ENCODE results near the gene AOC3.
"Not testable (repeated sequence)": the region's sequence is repeated elsewhere in the genome, so short reads cannot be mapped to it uniquely, and the experiment has no call there.

Gene AOC3

DNA sequence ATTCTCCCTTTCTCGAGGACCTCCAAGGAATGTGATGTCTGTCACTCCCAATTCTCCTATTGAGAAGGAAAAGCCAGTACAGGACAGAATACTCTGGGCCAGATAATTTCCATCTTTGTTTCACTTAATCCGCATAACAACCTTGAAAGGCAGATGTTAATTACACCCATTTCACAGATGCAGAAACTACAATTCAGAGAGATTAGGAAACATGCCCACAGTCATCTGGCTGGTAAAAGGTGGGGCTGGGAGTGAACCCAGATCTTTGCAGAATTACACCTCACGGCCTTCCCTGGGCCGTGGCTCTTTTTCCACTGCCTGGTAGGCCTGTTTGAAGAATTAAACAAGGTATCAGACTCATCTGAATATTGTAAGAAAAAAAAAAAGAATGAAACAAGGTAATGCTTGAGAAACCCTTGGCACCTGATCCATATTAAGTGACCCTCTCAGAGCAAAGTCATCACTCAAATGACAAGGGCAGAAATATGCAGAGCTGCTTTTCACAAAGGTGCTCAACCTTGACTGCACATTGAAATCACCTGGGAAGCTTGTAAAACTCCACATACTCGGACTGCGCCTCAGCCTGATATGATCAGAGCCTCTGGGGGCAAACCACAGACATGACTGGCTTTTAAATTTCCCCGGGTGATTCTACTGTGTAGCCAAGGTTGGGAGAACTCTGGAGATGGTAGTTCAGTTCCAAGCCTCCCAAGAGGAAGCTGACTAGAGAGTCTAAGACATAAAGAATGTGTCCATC is 33.0 kb downstream of the AOC3 start:
- Histone ChIP-seq H3K4me1 (ENCODE audit: insufficient read depth, low read length) (no peaks in the 10 kb centered on the region), H3K4me3 (ENCODE audit: low read length) (no peak overlapping the region), H3K27ac (ENCODE audit: low read length) (no peak overlapping the region), H3K27me3 (ENCODE audit: insufficient read depth, low read length) (peaks cover 12% of the 10 kb centered on the region; the same call in 1 of the 2 replicates), H3K9ac (ENCODE audit: low read depth, low read length) (no peak overlapping the region), H3K36me3 (ENCODE audit: insufficient read depth, low read depth, low read length) (no peaks in the 10 kb centered on the region), H3K9me3 (ENCODE audit: insufficient read depth, low read depth, low read length) (no peaks in the 10 kb centered on the region)

GRCh38 chr17:42885806-42886205 is 34.8 kb downstream of the AOC3 start:
- H3K27me3 ChIP-seq (ENCODE audit: insufficient read depth, low read length); H3K9me3 ChIP-seq (ENCODE audit: insufficient read depth, low read depth, low read length); H3K9ac ChIP-seq (ENCODE audit: low read depth, low read length); H3K4me1 ChIP-seq (ENCODE audit: insufficient read depth, low read length); H3K27ac ChIP-seq (ENCODE audit: low read length); H3K4me3 ChIP-seq (ENCODE audit: low read length); H3K36me3 ChIP-seq (ENCODE audit: insufficient read depth, low read depth, low read length): not testable (repeated sequence)

GRCh38 chr17:42886283-42887176 is 35.5 kb downstream of the AOC3 start:
- Histone ChIP-seq H3K4me3 (ENCODE audit: low read length) (no peak overlapping the region), H3K36me3 (ENCODE audit: insufficient read depth, low read depth, low read length) (no peaks in the 10 kb centered on the region), H3K9ac (ENCODE audit: low read depth, low read length) (no peak overlapping the region), H3K27me3 (ENCODE audit: insufficient read depth, low read length) (no peaks in the 10 kb centered on the region), H3K4me1 (ENCODE audit: insufficient read depth, low read length) (no peaks in the 10 kb centered on the region), H3K27ac (ENCODE audit: low read length) (no peak overlapping the region), H3K9me3 (ENCODE audit: insufficient read depth, low read depth, low read length) (no peaks in the 10 kb centered on the region)

GRCh38 chr17:42889809-42890208 is 38.8 kb downstream of the AOC3 start:
- H3K4me1 ChIP-seq (ENCODE audit: insufficient read depth, low read length) = peaks cover 4% of the 10 kb centered on the region; the same call in 1 of the 2 replicates
- H3K27me3 ChIP-seq (ENCODE audit: insufficient read depth, low read length) = no peaks in the 10 kb centered on the region
- no peaks in the 10 kb centered on the region for H3K36me3 ChIP-seq (ENCODE audit: insufficient read depth, low read depth, low read length)
- no peaks in the 10 kb centered on the region for H3K9me3 ChIP-seq (ENCODE audit: insufficient read depth, low read depth, low read length)
- no peak overlapping the region for H3K9ac ChIP-seq (ENCODE audit: low read depth, low read length)
- no peak overlapping the region for H3K4me3 ChIP-seq (ENCODE audit: low read length)
- H3K27ac ChIP-seq (ENCODE audit: low read length) = no peak overlapping the region

- no peaks in the 10 kb centered on the region for H3K9me3 ChIP-seq (ENCODE audit: insufficient read depth, low read depth, low read length)
- H3K9ac ChIP-seq (ENCODE audit: low read depth, low read length) = peak overlapping the region; percentile 35; the same call in 1 of the 2 replicates
- no peaks in the 10 kb centered on the region for H3K27me3 ChIP-seq (ENCODE audit: insufficient read depth, low read length)
- no peaks in the 10 kb centered on the region for H3K36me3 ChIP-seq (ENCODE audit: insufficient read depth, low read depth, low read length)
- peaks cover 4% of the 10 kb centered on the region; the same call in 1 of the 2 replicates for H3K4me1 ChIP-seq (ENCODE audit: insufficient read depth, low read length)
- no peak overlapping the region for H3K4me3 ChIP-seq (ENCODE audit: low read length)
- no peak overlapping the region for H3K27ac ChIP-seq (ENCODE audit: low read length)
Measured at GRCh38 chr17:42891539-42892152, 40.6 kb downstream of the AOC3 start.

GRCh38 chr17:42893359-42893758 is 42.4 kb downstream of the AOC3 start:
- Histone ChIP-seq H3K9me3 (ENCODE audit: insufficient read depth, low read depth, low read length) (no peaks in the 10 kb centered on the region), H3K4me1 (ENCODE audit: insufficient read depth, low read length) (peaks cover 4% of the 10 kb centered on the region; the same call in 1 of the 2 replicates), H3K36me3 (ENCODE audit: insufficient read depth, low read depth, low read length) (no peaks in the 10 kb centered on the region), H3K9ac (ENCODE audit: low read depth, low read length) (no peak overlapping the region), H3K27ac (ENCODE audit: low read length) (no peak overlapping the region), H3K4me3 (ENCODE audit: low read length) (no peak overlapping the region), H3K27me3 (ENCODE audit: insufficient read depth, low read length) (no peaks in the 10 kb centered on the region)

DNA sequence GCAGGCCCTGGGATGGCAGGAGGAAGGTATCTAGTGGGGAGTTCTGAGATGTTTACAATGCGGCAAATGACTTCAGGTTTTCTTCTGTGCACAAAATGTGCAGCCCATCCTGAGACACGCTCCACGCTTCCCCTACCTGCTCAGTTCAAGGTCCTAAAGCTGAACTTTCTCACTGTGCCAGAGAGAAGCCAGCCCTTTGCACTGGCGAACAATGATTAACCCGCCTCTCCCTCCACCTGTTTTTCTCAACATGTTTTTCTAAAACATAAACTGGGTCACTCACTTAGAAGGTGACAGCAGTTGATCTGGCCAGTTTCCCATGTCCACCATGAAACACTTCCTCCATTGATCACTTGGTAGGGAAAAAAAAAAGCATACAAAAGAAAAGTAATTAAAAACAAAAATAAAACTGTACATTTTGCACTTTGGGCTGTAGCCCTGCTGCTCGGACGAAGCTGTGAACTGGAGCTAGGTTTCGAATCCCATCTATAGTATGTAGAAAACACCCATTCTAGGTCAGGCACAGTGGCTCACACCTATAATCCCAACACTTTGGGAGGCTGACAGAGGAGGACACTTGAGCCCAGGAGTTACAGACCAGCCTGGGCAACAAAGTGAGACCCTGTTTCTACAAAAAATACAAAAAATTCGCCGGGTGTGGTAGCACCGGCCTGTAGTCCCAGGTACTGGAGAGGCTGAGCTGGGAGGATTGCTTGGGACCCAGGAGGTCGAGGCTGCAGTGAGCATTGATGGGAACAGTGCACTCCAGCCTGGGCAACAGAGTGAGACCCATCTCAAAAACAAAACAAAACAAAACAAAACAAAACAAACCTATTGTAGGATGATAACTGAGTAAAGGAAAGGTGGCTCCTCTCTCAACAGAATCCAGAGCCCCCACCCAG is 43.5 kb downstream of the AOC3 start:
- no peaks in the 10 kb centered on the region for H3K27me3 ChIP-seq (ENCODE audit: insufficient read depth, low read length)
- H3K4me1 ChIP-seq (ENCODE audit: insufficient read depth, low read length) = peaks cover 4% of the 10 kb centered on the region; the same call in 1 of the 2 replicates
- no peak overlapping the region for H3K4me3 ChIP-seq (ENCODE audit: low read length)
- H3K9ac ChIP-seq (ENCODE audit: low read depth, low read length) = no peak overlapping the region
- H3K36me3 ChIP-seq (ENCODE audit: insufficient read depth, low read depth, low read length) = no peaks in the 10 kb centered on the region
- H3K27ac ChIP-seq (ENCODE audit: low read length) = no peak overlapping the region
- no peaks in the 10 kb centered on the region for H3K9me3 ChIP-seq (ENCODE audit: insufficient read depth, low read depth, low read length)

DNA sequence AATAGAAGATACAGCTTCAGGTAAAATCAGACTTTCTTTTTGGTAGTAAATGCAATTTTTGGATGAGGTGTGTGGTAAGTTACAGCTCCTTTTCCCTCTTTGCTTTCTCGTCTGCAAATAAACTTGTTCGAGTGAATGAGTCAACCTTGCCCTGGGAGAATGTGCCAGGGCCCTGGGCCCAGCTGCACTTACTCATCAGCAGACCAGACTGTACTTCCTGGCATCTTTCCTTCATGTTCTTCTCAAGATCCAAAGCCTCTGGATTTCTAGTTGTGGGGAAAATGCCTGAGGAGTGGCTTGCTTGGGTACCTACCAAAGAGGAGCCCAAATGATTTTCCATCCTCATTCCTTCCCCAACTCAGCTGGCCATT is 44.2 kb downstream of the AOC3 start:
- H3K9ac ChIP-seq (ENCODE audit: low read depth, low read length) = no peak overlapping the region
- peaks cover 4% of the 10 kb centered on the region; the same call in 1 of the 2 replicates for H3K4me1 ChIP-seq (ENCODE audit: insufficient read depth, low read length)
- no peaks in the 10 kb centered on the region for H3K9me3 ChIP-seq (ENCODE audit: insufficient read depth, low read depth, low read length)
- no peaks in the 10 kb centered on the region for H3K36me3 ChIP-seq (ENCODE audit: insufficient read depth, low read depth, low read length)
- H3K27ac ChIP-seq (ENCODE audit: low read length) = no peak overlapping the region
- no peaks in the 10 kb centered on the region for H3K27me3 ChIP-seq (ENCODE audit: insufficient read depth, low read length)
- H3K4me3 ChIP-seq (ENCODE audit: low read length) = no peak overlapping the region

GRCh38 chr17:42898147-42898811 is 47.3 kb downstream of the AOC3 start:
- Histone ChIP-seq H3K4me3 (ENCODE audit: low read length) (no peak overlapping the region), H3K27me3 (ENCODE audit: insufficient read depth, low read length) (no peaks in the 10 kb centered on the region), H3K27ac (ENCODE audit: low read length) (no peak overlapping the region), H3K4me1 (ENCODE audit: insufficient read depth, low read length) (no peaks in the 10 kb centered on the region), H3K9ac (ENCODE audit: low read depth, low read length) (no peak overlapping the region), H3K36me3 (ENCODE audit: insufficient read depth, low read depth, low read length) (no peaks in the 10 kb centered on the region), H3K9me3 (ENCODE audit: insufficient read depth, low read depth, low read length) (no peaks in the 10 kb centered on the region)

- not testable (repeated sequence) for H3K36me3 ChIP-seq (ENCODE audit: insufficient read depth, low read depth, low read length); H3K9ac ChIP-seq (ENCODE audit: low read depth, low read length); H3K9me3 ChIP-seq (ENCODE audit: insufficient read depth, low read depth, low read length); H3K27ac ChIP-seq (ENCODE audit: low read length); H3K4me3 ChIP-seq (ENCODE audit: low read length); H3K27me3 ChIP-seq (ENCODE audit: insufficient read depth, low read length); H3K4me1 ChIP-seq (ENCODE audit: insufficient read depth, low read length)
Measured at GRCh38 chr17:42899981-42900380, 49.0 kb downstream of the AOC3 start.
